Measurements from ENCODE around the gene C10orf67.
"Not testable (repeated sequence)": the region's sequence is repeated elsewhere in the genome, so short reads cannot be mapped to it uniquely, and the experiment has no call there.

C10orf67 gene

DNA sequence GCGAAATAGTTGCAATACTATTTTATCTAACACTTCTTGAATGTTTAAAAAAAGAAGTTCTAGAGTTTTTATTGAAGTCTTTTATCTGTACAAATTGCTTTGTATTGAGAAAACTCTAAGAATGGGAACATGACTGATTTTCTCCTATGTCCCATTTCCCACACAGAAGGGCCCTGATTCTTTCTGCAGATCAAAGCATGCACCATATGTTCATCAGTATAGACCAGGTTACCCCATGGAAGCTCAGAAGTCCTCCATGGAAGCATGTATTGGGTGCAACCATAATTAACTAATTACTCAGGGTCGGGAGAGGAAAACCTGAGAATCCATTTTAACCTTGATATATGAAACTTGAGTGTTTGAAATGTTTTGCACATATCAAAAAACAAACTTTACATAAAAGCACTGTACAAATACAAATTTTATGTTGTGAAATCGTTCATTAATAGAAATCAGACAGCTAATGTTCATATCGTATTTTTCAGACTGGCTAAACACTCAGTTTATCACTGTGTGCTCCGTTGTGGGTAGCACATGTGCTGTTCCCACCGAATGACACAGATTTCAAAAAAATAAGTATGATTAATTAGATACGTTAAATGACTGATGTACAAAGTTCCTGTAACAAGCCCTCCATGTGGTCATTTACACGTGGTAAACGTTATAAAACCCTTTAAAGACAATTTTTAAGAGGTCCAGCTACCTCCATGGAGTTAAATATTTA lies 81.0 kb downstream of the C10orf67 start:
- DNase-seq = no peak

DNA sequence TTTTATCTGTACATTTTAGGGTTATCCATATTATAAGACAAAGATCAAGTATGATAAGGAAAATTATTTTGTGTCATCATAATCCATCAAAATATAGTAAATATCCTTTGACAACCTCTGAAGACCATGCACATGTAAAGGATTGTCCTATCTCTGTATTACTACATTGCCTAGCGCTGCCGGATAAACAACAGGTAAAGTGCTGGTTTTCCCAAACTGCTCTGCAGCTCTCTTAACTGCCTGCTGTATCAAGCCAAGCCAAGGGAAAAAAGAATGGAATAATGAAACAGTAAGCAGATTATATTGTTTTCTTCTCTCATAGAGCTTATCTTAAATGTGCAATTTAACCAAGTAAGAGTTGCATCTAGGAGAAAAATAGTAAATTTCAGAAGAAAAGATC lies 81.7 kb downstream of the C10orf67 start:
- DNase-seq = no peak

- DNase-seq = no peak
Measured at GRCh38 chr10:23258516-23258915, 86.1 kb downstream of the C10orf67 start.

DNA sequence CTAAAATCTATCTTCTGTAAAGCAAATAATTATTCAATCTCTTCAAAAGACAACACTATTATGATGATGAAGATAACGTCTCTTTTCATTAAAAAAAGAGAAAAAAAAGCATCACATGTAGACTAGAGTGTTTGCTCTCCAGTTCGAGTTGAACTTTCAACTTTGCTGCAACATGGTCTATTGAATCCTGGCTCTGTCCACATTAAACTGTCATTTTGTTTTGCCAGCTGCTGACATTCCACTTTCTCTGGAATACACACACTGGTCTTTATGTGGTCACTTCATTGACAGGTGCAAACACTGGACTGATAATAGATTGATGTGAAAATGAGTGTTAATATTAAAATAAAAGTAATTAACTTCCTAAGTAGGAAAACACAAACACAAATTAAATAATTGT lies 90.8 kb downstream of the C10orf67 start:
- no peak for DNase-seq

DNA sequence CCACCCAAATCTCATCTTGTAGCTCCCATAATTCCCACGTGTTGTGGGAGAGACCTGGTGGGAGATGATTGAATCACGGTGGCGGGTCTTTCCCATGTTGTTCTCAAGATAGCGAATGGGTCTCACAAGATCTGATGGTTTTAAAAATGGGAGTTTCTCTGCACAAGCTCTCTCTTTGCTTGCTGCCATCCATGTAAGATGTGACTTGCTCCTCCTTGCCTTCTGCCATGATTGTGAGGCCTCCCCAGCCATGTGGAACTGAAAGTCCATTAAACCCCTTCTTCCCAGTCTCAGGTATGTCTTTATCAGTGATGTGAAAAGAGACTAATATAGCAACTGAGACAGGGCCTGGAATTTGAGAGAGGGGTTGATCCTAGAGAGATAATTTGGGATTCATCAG lies 91.7 kb downstream of the C10orf67 start:
- DNase-seq = not testable (repeated sequence)

DNA sequence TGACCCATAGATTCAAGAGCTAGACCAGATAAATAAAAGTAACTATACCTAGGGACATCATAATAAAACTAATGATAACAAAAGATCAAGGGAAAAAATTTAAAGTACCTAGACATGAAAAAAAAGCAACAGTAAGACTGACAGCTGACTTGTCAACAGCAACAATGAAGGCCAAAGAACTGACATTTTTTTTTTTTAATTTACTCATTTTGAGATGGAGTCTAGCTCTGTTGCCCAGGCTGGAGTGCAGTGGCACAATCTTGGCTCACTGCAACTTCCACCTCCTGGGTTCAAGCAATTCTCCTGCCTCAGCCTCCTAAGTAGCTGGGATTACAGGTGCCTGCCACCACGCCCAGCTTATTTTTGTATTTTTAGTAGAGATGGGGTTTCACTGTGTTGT lies 102.8 kb downstream of the C10orf67 start:
- DNase-seq = not testable (repeated sequence)

DNA sequence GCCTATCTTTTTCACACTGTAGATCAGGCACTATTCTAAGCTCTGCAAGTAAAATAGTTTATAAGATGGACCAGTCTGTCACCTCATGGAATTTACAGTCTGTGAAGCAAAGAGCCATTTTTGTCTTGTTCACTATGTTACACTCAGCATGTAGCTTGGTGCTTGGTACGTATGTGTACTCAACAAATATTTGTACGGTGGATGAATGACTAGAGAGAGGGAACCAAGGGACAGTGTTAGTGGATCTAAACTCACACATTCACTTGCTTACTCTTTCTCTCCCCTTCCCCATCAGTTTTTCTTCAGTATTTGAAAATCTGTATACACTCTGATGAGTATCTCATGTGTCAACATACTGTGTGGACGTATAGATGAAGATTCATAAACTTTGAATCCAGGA lies 106.6 kb downstream of the C10orf67 start:
- no peak for DNase-seq

- no peak for DNase-seq
Measured at GRCh38 chr10:23230582-23230981, 114.0 kb downstream of the C10orf67 start.

GRCh38 chr10:23217471-23217870 lies 127.1 kb downstream of the C10orf67 start:
- no peak for DNase-seq

DNA sequence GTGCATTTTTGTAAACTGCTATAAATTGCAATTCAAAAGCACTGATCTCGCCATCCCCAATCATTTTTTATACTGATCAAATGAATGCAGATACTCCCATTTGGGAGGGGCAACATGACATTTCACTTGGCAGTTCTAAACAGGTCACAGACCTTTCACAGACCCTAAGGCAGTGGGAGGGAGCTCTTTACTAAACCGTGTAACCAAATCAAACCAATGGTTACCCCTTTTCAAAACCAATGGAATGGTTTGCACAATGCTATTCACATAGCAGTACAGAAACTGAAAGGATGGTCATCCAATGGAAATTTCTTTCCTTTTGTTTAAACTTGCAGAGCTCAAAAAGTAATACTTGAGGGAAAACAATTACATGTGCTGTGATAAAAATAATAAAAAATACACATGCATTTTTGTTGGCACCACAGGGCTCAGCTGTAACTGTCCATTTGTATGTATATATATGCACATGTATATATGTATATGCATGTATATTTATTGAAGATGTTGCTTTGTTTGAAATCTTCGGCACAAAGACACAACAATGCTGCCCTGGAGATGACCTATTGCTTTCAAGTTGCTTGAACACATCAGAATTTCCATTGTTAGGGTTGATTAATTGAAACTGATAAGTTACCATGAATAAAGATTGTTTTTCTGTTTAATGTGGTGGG lies 138.5 kb downstream of the C10orf67 start:
- DNase-seq = no peak

- DNase-seq = no peak
Measured at GRCh38 chr10:23204773-23205172, 139.8 kb downstream of the C10orf67 start.

DNA sequence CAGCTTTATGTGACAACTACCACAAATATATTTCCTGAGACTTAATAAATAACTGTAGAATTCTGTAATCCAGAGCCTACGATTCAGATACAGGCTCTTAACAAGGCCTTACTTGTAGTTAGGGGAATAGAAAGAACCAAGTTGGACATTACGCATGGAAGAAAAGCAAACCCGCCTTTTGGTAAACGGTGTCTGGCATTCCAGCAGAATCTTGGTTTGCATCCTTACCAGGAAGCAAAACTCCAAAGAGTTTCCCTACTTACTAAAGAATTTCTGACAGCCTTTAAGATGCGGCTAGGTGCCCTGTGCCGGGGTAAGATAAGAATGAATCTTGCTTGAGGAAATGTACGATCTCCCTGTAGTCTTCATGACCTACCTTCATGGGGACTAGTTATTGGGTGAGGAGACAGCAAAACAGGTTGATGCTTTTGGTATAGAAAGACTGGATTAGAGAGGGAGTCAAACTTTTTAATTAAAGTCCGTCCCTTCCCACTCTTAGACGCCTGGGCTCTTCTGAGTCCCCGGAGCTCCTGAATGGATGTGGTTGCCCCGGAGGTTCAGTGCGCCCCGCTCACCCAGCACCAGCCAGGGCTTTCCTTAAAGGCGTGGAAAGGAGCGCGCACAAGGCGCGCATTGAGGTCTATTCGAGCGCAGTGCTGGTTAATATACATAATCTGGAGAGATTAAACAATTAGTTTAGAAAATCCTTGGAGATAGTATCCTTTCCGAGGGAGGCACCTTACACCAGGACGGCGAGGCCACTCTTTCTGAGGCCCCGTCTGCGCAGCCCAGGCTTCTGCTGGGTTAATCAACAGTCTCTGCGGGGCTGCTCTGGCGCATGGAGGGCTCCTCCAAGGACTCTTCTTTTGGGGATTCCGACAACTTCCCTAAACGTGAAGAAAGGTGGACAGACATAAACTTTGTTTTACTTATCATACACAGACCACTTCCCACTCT lies 140.9 kb downstream of the C10orf67 start:
- no peak for DNase-seq

GRCh38 chr10:23202779-23203178 lies 141.8 kb downstream of the C10orf67 start:
- DNase-seq = no peak

- DNase-seq = no peak
Measured at GRCh38 chr10:23201837-23202236, 142.8 kb downstream of the C10orf67 start.

DNA sequence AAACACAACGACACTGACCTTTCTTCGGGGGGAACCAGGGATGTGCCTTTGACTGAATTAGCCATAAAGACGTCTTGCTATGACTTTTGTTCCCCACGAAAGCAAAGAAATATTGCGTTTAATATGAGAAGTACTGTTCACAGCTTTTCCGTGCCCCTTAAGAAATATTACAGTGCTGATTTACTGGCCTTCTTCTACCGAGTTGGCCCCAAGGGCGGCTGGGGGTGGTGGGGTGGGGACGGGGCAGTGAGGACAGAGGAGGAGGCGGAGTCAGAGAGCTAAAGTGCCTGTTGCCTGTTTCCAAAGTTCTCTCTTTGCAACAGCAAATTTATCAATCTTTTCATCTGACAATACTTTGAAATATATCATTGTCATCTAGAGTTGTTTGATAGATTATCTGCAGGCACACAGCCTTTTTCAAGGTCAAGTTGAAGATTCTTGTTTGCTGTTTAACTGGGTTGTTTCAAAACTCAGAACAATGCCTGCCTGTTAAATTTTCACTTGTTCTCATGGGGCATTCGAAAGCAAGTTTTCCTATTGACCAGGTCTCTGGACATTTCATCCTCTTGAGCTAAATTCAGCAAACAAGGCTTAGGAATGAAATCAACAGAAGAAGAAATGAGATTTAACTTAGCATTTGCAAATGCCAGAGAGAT lies 143.5 kb downstream of the C10orf67 start:
- no peak for DNase-seq

DNA sequence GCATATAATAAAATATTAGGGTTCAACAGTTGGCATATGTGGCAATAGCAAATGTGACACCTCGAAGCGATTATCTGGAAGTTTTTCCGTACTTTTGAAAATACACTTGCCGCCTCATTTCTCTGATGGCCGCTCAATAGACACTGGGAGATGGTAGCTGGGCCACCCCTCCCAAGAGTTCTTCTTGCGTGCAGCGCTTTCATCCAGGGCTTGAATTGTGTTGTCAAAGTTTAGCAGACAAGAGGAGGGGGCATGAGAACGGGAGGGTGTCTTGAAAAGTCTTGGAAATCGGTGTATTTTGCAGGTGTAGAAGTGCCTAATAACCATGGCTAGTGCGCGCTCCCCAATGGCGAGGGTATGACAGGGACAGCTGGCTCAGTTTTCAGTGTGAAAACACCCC lies 144.0 kb downstream of the C10orf67 start:
- no peak for DNase-seq

GRCh38 chr10:23199768-23200511 lies 144.7 kb downstream of the C10orf67 start:
- DNase-seq = no peak

DNA sequence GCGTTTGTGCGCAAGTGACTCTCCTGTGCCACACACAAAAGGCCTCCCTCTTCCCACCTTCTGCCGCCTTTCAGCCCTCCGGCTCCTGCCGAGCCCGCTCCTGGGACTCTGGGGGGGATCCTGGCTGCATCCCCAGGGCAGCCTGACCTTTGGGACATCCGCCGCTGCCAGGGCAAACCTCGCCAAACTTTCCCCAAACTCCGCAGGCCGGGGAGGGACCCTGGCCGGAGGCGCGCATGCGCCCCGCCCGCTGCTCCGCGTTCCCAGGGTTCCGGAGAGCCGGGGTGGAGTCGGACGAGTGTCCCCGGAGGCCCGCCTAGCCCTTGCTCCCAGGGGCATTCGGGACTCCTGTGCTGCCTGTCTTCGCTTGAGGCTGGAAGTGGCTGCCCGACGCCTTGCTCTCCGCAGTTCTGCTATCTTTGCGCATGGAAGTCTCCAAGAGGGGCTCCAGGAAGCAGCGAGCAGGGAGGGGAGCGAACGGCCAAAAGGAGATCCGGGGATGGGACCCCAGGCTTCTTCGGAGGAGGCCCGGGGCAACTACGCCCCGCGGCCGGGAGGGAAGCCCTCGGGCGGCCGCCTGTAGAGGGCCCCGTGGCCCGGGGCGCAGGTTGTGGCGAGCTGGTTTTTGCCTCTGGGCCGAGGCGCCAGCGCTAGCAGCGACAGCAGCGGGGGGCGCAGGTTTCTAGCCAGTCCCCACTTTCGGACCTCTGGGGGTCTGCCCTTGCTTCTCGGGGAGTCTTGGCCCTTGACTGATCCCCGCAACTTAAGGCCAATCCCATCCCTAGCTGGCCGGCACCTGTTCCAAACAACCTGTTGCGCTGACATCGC lies 145.4 kb downstream of the C10orf67 start:
- DNase-seq = no peak

DNA sequence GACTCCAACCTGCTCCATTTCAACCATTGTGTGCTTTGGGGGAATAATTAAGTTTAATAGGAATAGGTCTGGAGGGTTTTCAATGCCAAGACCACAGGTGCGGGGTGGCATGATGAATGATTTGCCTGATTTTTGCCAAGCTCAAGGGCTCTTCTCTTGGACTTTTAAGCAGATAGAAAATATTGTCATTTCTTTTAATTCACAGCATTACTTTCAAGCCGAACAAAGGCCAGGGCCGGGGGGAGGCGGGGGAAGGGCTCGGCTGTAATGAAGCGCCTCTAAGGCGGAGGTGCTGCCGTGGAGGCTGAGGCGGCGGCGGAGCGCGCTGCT lies 146.0 kb downstream of the C10orf67 start:
- no peak for DNase-seq

DNA sequence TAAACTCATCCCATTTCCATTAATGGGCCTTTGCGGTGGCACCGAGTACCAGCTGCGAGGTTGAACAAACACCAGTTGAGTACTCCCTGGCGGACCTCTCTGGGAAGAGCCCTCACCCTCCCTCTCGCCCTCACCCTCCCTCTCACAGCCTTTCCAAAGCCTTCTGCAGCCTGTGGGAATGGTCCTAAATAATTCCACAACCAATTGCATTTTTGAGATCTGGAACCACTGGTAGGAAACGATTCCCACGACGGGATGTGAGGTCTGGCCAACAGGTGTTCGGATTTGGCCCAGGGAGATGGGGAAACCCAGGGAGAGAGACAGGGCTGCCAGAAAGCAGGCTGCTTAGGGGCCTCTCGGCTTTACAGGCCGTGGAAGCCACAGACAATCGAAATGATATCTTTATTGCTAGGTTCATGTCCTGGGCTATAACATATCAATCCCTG lies 147.2 kb downstream of the C10orf67 start:
- no peak for DNase-seq

GRCh38 chr10:23196915-23197314 lies 147.7 kb downstream of the C10orf67 start:
- no peak for DNase-seq
